ENCODE data around the gene SVOPL. TPM values are rescaled to one million over a fixed set of nuclear protein-coding genes. Genes with fewer than 3 reads are reported as not detected.
"Not testable (repeated sequence)": the region's sequence is repeated elsewhere in the genome, so short reads cannot be mapped to it uniquely, and the experiment has no call there.

SVOPL gene
- total RNA-seq, 1 experiment from 2014 or later = 0.78 TPM

DNA sequence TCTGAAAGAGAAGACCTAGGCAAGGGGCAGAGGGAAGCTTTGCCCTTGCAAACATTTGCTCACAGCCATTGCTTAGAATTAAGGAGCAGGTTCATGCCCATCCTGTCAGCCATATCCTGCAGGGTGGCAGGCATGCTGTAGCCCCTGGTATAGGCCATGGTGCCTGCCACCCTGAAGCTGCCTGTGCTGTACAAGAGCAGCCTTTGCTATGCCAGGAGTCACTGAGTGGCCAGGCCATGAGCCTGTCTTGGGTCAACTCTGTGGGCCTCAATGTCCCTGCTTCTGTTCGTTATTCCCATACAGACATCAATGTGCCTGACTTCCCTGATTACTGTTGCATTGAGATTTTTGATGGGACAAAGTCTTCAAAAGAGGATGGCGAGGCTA lies 368 bp upstream of the SVOPL start:
- H3K4me1 Mint-ChIP-seq (ENCODE audit: low read depth, unreplicated experiment) = no peaks in the 10 kb centered on the region
- no peak for TF ChIP-seq CTCF (IDR thresholded peaks at IDR 0.05; ENCODE audit: unreplicated experiment)
- H3K36me3 Mint-ChIP-seq (ENCODE audit: insufficient read depth, unreplicated experiment) = no peaks in the 10 kb centered on the region
- no peak overlapping the region for H3K4me3 Mint-ChIP-seq (ENCODE audit: low read depth, unreplicated experiment)
- H3K9me3 Mint-ChIP-seq (ENCODE audit: low read depth, unreplicated experiment) = no peaks in the 10 kb centered on the region
- no peaks in the 10 kb centered on the region for H3K27me3 Mint-ChIP-seq (ENCODE audit: unreplicated experiment)
- BruUV-seq (replicated peaks) = no TSS peak
- no peak for DNase-seq
- CTCF ChIA-PET = no interaction called here
- intact Hi-C loops (cut with micrococcal nuclease; ENCODE audit: unreplicated experiment) = no loop called here
- no peak overlapping the region for H3K27ac Mint-ChIP-seq (ENCODE audit: unreplicated experiment)

DNA sequence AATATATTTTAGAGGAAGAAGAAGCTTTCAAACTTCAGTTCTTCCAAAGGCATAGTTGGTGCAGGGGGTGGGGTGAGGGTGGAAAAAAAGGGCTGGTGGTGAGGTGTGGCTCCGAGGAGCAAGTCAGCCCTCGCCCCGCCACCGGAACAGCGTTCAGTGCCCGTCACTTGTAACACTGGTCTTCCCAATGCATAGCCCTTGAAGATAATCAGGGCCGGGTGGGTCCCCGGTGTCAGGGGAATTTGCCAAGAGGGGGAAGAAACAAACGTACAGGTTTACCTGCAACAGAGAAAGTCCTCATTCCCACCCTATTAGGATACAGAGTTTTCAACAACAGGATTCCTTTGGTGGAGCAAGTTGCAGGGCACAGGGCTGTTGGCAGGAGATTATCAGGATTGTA lies 1.5 kb downstream of the SVOPL start:
- CTCF ChIA-PET = no interaction called here
- Mint-ChIP-seq H3K27ac (ENCODE audit: unreplicated experiment) (no peak overlapping the region), H3K4me1 (ENCODE audit: low read depth, unreplicated experiment) (no peaks in the 10 kb centered on the region), H3K27me3 (ENCODE audit: unreplicated experiment) (no peaks in the 10 kb centered on the region), H3K4me3 (ENCODE audit: low read depth, unreplicated experiment) (no peak overlapping the region), H3K36me3 (ENCODE audit: insufficient read depth, unreplicated experiment) (no peaks in the 10 kb centered on the region), H3K9me3 (ENCODE audit: low read depth, unreplicated experiment) (no peaks in the 10 kb centered on the region)
- no peak for DNase-seq
- no peak for TF ChIP-seq CTCF (IDR thresholded peaks at IDR 0.05; ENCODE audit: unreplicated experiment)
- intact Hi-C loops (cut with micrococcal nuclease; ENCODE audit: unreplicated experiment) = no loop called here
- BruUV-seq (replicated peaks) = no TSS peak

DNA sequence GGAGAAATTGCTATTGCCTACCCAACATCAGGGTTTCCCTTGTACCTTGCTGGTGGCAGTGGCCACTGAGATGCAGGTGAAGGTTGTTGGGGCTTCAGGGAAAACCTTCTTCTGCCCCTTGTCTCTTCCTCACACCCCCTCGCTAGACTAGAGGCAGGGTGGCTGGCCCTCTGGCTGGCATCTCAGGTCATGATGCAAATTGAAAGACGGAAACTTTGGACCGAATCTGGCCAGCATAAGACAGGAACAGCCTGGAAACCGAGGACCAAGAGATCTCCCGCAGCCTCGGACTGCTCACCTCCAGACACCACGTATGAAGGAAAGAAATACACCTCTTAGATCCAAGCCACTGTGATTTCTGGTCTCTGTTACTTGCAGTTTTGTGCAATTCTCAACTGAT lies 2.9 kb downstream of the SVOPL start:
- no peak overlapping the region for H3K4me3 Mint-ChIP-seq (ENCODE audit: low read depth, unreplicated experiment)

GRCh38 chr7:138697535-138698182 lies 3.5 kb downstream of the SVOPL start:
- no peak overlapping the region for H3K27ac Mint-ChIP-seq (ENCODE audit: unreplicated experiment)
- no peak for DNase-seq
- no peak overlapping the region for H3K4me3 Mint-ChIP-seq (ENCODE audit: low read depth, unreplicated experiment)
- no peaks in the 10 kb centered on the region for H3K36me3 Mint-ChIP-seq (ENCODE audit: insufficient read depth, unreplicated experiment)
- no peaks in the 10 kb centered on the region for H3K9me3 Mint-ChIP-seq (ENCODE audit: low read depth, unreplicated experiment)
- intact Hi-C loops (cut with micrococcal nuclease; ENCODE audit: unreplicated experiment) = no loop called here
- CTCF ChIA-PET = no interaction called here
- no peaks in the 10 kb centered on the region for H3K27me3 Mint-ChIP-seq (ENCODE audit: unreplicated experiment)
- TF ChIP-seq CTCF (IDR thresholded peaks at IDR 0.05; ENCODE audit: unreplicated experiment) = no peak
- BruUV-seq (replicated peaks) = no TSS peak
- no peaks in the 10 kb centered on the region for H3K4me1 Mint-ChIP-seq (ENCODE audit: low read depth, unreplicated experiment)

More for the DNA sequence above, 2.9 kb downstream of the SVOPL start:
- Mint-ChIP-seq H3K9me3 (ENCODE audit: low read depth, unreplicated experiment) (no peaks in the 10 kb centered on the region), H3K36me3 (ENCODE audit: insufficient read depth, unreplicated experiment) (no peaks in the 10 kb centered on the region), H3K27ac (ENCODE audit: unreplicated experiment) (no peak overlapping the region), H3K27me3 (ENCODE audit: unreplicated experiment) (no peaks in the 10 kb centered on the region), H3K4me1 (ENCODE audit: low read depth, unreplicated experiment) (no peaks in the 10 kb centered on the region)
- no peak for TF ChIP-seq CTCF (IDR thresholded peaks at IDR 0.05; ENCODE audit: unreplicated experiment)
- BruUV-seq (replicated peaks) = no TSS peak
- intact Hi-C loops (cut with micrococcal nuclease; ENCODE audit: unreplicated experiment) = no loop called here
- no peak for DNase-seq
- CTCF ChIA-PET = no interaction called here

DNA sequence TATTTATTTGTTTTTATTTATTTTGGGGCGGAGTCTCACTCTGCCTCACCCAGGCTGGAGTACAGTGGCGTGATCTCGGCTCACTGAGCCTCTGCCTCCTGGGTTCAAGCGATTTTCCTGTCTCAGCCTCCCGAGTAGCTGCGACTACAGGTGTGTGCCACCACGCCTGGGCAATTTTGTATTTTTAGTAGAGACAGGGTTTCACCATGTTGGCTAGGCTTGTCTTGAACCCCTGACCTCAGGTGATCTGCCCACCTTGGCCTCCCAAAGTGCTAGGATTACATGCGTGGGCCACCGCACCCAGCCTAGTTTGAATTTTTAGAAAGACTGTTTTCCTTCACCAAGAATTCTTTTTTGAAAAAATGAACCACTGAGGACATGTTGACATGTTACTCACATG lies 5.4 kb downstream of the SVOPL start:
- H3K4me3 Mint-ChIP-seq (ENCODE audit: low read depth, unreplicated experiment); intact Hi-C loops (cut with micrococcal nuclease; ENCODE audit: unreplicated experiment); H3K4me1 Mint-ChIP-seq (ENCODE audit: low read depth, unreplicated experiment); H3K27me3 Mint-ChIP-seq (ENCODE audit: unreplicated experiment); H3K27ac Mint-ChIP-seq (ENCODE audit: unreplicated experiment); CTCF ChIA-PET; H3K36me3 Mint-ChIP-seq (ENCODE audit: insufficient read depth, unreplicated experiment); BruUV-seq (replicated peaks); DNase-seq; H3K9me3 Mint-ChIP-seq (ENCODE audit: low read depth, unreplicated experiment): not testable (repeated sequence)

All from Calu3 (cell line).